Thymus (tissue), 11 donors: ENCODE measurements around the gene DIP2C. TPM values are rescaled to one million over a fixed set of nuclear protein-coding genes. Genes with fewer than 3 reads are reported as not detected.

Experiments used
- DNase-seq, 9 donors: peaks; one replicate each; pipeline ENCODE4 v3.0.0-alpha.2; 2013; ENCODE audit warnings: low spot score in 9 of 9, low read depth in 6 of 9, missing footprints in 1 of 9
- H3K27ac ChIP-seq, 2 donors: one replicate each; pipeline ENCODE4 v1.5.1; 2013; ENCODE audit warnings: control low read depth in 1 of 2, low read depth in 1 of 2, low read length in 1 of 2, mild to moderate bottlenecking in 1 of 2, moderate library complexity in 1 of 2
- H3K27me3 ChIP-seq, 2 donors: one replicate each; pipeline ENCODE4 v1.5.1; 2013; ENCODE audit warnings: low read length in 1 of 2; ENCODE audit not compliant: control insufficient read depth in 2 of 2, insufficient read depth in 1 of 2
- H3K36me3 ChIP-seq, 2 donors: one replicate each; pipeline ENCODE4 v1.5.1; 2013; ENCODE audit warnings: low read length in 1 of 2, mild to moderate bottlenecking in 1 of 2, moderate library complexity in 1 of 2; ENCODE audit not compliant: control insufficient read depth in 2 of 2, insufficient read depth in 2 of 2
- H3K4me1 ChIP-seq, 2 donors: one replicate each; pipeline ENCODE4 v1.5.1; 2013; ENCODE audit warnings: low read length in 2 of 2; ENCODE audit not compliant: control insufficient read depth in 2 of 2, insufficient read depth in 2 of 2
- H3K4me3 ChIP-seq, 2 donors: one replicate each; pipeline ENCODE4 v1.5.1; 2013; ENCODE audit warnings: low read length in 2 of 2, control low read depth in 1 of 2, mild to moderate bottlenecking in 1 of 2
- H3K9me3 ChIP-seq, 2 donors: one replicate each; pipeline ENCODE4 v1.5.1; 2013; ENCODE audit warnings: low read length in 1 of 2, mild to moderate bottlenecking in 1 of 2; ENCODE audit not compliant: control insufficient read depth in 2 of 2, insufficient read depth in 1 of 2
- WGBS: extraction: QIAGEN DNeasy Blood & Tissue Kit; methylation state at CpG from one replicate; pipeline ENCODE4 v1.1.7; 2013; 5-methylcytosine and 5-hydroxymethylcytosine counted together
- polyA plus RNA-seq: library from polyadenylated mRNA; stranded (reverse); fragments of 200-250 nt; gene quantifications from one replicate; pipeline ENCODE4 v1.2.3, GENCODE V29; 2013
- total RNA-seq: library from RNA; stranded (reverse); fragments of 120-200 nt; gene quantifications from one replicate; pipeline ENCODE4 v1.2.4, GENCODE V29; 2013
- donor health status: healthy.

DIP2C gene
- total and polyA plus RNA-seq, 2 donors: 2.2 to 3.4 TPM

GRCh38 chr10:555682-556350 is 133.7 kb downstream of the DIP2C start:
- no peak overlapping the region for H3K27ac ChIP-seq
- peaks cover 0 to 4% of the 10 kb centered on the region in 2 donors for H3K4me1 ChIP-seq
- no peaks in the 10 kb centered on the region for H3K9me3 ChIP-seq
- no peak overlapping the region for H3K4me3 ChIP-seq
- DNase-seq: no peak
- WGBS: 71% methylated on average over 27 of the region's 27 CpGs
- no peaks in the 10 kb centered on the region for H3K36me3 ChIP-seq
- H3K27me3 ChIP-seq: peaks cover 0 to 2% of the 10 kb centered on the region in 2 donors

GRCh38 chr10:555281-555680 is 134.2 kb downstream of the DIP2C start:
- 94% methylated on average over 12 of the region's 12 CpGs for WGBS

GRCh38 chr10:554182-554848 is 135.2 kb downstream of the DIP2C start:
- peaks cover 0 to 4% of the 10 kb centered on the region in 2 donors for H3K27me3 ChIP-seq
- DNase-seq: no peak
- H3K9me3 ChIP-seq: no peaks in the 10 kb centered on the region
- no peaks in the 10 kb centered on the region for H3K36me3 ChIP-seq
- WGBS: 84% methylated on average over 8 of the region's 8 CpGs
- H3K27ac ChIP-seq: no peak overlapping the region
- no peak overlapping the region for H3K4me3 ChIP-seq
- H3K4me1 ChIP-seq: peaks cover 0 to 4% of the 10 kb centered on the region in 2 donors

More at GRCh38 chr10:555281-555680, 134.2 kb downstream of the DIP2C start:
- Histone ChIP-seq H3K27ac (no peak overlapping the region), H3K9me3 (no peaks in the 10 kb centered on the region), H3K4me1 (peaks cover 0 to 4% of the 10 kb centered on the region in 2 donors), H3K27me3 (peaks cover 0 to 2% of the 10 kb centered on the region in 2 donors), H3K4me3 (no peak overlapping the region), H3K36me3 (no peaks in the 10 kb centered on the region)
- no peak for DNase-seq

DNA sequence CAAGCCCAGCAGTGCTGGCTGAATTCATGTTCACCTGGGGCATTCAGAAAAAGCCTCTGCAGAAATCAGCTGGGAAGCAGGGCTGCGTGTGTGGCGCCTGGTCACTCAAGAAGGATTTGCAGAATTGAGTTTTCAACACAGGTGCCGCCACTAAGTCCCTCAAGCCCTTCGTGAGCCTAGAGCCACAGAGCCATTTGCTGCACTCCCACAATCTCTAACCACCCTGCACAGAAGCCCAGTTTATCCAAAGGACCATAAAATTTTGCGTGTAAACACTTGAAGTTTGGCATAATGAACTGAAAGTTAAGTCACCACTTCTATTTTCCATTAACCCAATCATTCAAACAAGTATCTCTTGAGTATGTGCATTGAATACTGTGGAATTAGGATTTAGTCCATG is 136.2 kb downstream of the DIP2C start:
- H3K4me3 ChIP-seq: no peak overlapping the region
- H3K4me1 ChIP-seq: peaks cover 0 to 4% of the 10 kb centered on the region in 2 donors
- no peak for DNase-seq
- H3K27me3 ChIP-seq: peaks cover 0 to 6% of the 10 kb centered on the region in 2 donors
- H3K27ac ChIP-seq: no peak overlapping the region
- WGBS: 94% methylated on average over 5 of the region's 5 CpGs
- no peaks in the 10 kb centered on the region for H3K9me3 ChIP-seq
- H3K36me3 ChIP-seq: no peaks in the 10 kb centered on the region

- WGBS: 98% methylated on average over 8 of the region's 8 CpGs
- H3K27ac ChIP-seq: no peak overlapping the region
- H3K36me3 ChIP-seq: no peaks in the 10 kb centered on the region
- no peak overlapping the region for H3K4me3 ChIP-seq
- no peak for DNase-seq
- peaks cover 0 to 4% of the 10 kb centered on the region in 2 donors for H3K4me1 ChIP-seq
- H3K27me3 ChIP-seq: peaks cover 0 to 7% of the 10 kb centered on the region in 2 donors
- H3K9me3 ChIP-seq: no peaks in the 10 kb centered on the region
Measured at GRCh38 chr10:552679-553078, 136.8 kb downstream of the DIP2C start.

- no peak for DNase-seq
- Histone ChIP-seq H3K36me3 (no peaks in the 10 kb centered on the region), H3K27ac (no peak overlapping the region), H3K27me3 (peaks cover 0 to 13% of the 10 kb centered on the region in 2 donors), H3K4me1 (no peaks in the 10 kb centered on the region), H3K4me3 (no peak overlapping the region), H3K9me3 (no peaks in the 10 kb centered on the region)
- 85% methylated on average over 19 of the region's 19 CpGs for WGBS
Measured at GRCh38 chr10:551373-552252, 137.9 kb downstream of the DIP2C start.

DNA sequence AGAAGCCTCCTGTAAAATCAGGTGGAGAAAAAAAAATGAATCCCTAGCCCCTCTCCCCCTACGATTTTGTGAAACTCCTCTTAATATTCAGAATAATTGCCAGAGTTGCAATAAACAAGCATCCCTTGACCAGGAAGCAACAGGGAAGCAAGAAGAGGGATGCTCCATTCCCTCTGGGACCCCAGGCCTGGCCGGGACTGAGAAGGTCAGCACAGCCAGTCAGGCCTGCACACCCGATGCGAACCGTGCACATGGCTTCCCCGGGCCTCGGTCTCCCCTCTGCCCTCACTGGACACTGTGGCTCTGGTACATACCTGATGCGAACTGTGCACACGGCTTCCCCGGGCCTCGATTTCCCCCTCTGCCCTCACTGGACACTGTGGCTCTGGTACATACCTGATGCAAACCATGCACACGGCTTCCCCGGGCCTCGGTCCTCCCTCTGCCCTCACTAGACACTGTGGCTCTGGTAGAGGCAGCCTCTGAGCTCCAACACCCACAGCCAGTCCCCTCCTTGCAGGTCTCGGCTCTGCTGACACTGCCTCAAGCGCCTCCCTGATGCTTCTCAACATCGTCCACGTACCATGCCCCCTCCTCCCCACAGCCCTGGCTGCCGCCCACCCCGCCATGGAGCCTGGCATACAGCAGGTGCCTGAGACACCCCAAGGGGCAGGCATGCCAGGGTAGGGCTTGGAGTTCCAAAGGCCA is 138.6 kb downstream of the DIP2C start:
- H3K27ac ChIP-seq: no peak overlapping the region
- H3K36me3 ChIP-seq: no peaks in the 10 kb centered on the region
- peaks cover 0 to 13% of the 10 kb centered on the region in 2 donors for H3K27me3 ChIP-seq
- no peak for DNase-seq
- H3K4me3 ChIP-seq: no peak overlapping the region
- 97% methylated on average over 20 of the region's 20 CpGs for WGBS
- H3K9me3 ChIP-seq: no peaks in the 10 kb centered on the region
- H3K4me1 ChIP-seq: no peaks in the 10 kb centered on the region

DNA sequence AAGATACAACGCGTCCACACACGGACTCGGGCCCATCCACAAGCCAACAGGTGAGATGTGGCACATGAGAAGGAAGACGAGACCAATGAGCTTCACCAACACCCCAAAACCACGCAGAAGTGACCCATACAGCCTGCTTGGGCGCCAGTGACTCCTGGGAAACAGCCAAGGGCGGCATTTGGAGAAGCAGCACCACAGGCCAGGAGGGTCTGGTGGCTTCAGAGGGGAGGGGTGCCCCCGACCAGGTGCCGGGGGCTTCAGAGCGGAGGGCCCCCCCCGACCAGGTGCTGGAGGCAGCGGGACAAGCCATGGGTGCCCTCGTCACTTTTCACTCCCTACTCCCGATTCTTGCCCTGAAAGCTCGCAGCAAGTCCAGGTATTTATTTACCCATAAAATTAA is 140.1 kb downstream of the DIP2C start:
- peaks cover 0 to 13% of the 10 kb centered on the region in 2 donors for H3K27me3 ChIP-seq
- H3K27ac ChIP-seq: no peak overlapping the region
- no peak overlapping the region for H3K4me3 ChIP-seq
- 88% methylated on average over 16 of the region's 16 CpGs for WGBS
- H3K4me1 ChIP-seq: no peaks in the 10 kb centered on the region
- no peaks in the 10 kb centered on the region for H3K36me3 ChIP-seq
- DNase-seq: no peak
- H3K9me3 ChIP-seq: no peaks in the 10 kb centered on the region
